ENCODE results near the gene MALRD1. TPM values are rescaled to one million over a fixed set of nuclear protein-coding genes. Genes with fewer than 3 reads are reported as not detected.
"Not testable (repeated sequence)": the region's sequence is repeated elsewhere in the genome, so short reads cannot be mapped to it uniquely, and the experiment has no call there.

The MALRD1 gene
- total and polyA plus RNA-seq, 4 donors, result 1.2 to 2.6 (median 2.0) TPM

DNA sequence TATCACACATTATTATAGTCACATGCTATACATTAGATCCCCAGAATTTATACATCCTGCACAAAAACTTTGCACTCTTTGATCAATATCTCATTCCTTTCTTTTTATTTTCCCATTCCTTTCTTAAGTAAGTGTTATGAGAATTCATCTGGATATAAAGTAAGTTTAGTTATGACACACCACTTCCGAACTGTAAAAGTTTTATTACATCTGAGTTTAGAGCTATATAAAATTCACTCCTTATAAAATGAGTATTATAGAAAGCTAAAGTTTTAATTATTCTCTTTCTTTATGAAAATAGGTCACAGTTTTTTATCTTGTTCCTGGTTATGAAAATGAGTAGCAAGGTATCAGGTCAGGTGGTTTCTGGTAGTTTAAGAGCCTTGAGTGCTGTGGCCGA lies 683.0 kb downstream of the MALRD1 start:
- no peaks in the 10 kb centered on the region for H3K4me1 ChIP-seq (ENCODE audit: control insufficient read depth in 1 of 2, insufficient read depth in 2 of 2, low read length in 2 of 2)
- no peaks in the 10 kb centered on the region for H3K9me3 ChIP-seq (ENCODE audit: control insufficient read depth, low read length)
- no peak overlapping the region for H3K27ac ChIP-seq (ENCODE audit: low read depth in 1 of 2, low read length in 2 of 2)
- 95 to 96% methylated on average over 2 of the region's 2 CpGs for WGBS, 2 donors
- no peak for ATAC-seq (ENCODE audit: low FRiP score)
- H3K36me3 ChIP-seq (ENCODE audit: control insufficient read depth in 1 of 2, insufficient read depth in 2 of 2, low read length in 1 of 2), result no peaks in the 10 kb centered on the region
- no peak for DNase-seq
- no peaks in the 10 kb centered on the region for H3K27me3 ChIP-seq (ENCODE audit: control insufficient read depth in 1 of 2, insufficient read depth in 2 of 2, low read length in 1 of 2)
- no peak overlapping the region for H3K4me3 ChIP-seq (ENCODE audit: low read length in 2 of 2)
- intact Hi-C loops (cut with DNase I), result no loop called here

DNA sequence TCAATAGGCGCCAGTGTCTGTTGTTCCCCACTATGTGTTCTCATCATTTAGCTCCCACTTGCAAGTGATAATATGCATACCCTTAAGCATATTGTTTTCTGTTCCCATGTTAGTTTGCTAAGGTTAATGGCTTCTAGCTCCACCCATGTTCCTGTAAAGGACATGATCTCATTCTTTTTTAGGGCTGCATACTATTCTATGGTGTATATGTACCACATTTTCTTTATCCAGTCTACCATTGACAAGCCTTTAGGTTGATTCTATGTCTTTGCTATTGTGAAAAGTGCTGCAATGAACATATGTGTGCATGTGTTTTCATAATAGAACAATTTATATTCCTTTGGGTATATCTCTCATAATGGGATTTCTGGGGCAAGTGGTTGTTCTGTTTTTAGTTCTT lies 689.8 kb downstream of the MALRD1 start:
- 98 to 100% methylated on average over 1 of the region's 1 CpG for WGBS, 2 donors
- Histone ChIP-seq H3K36me3 (ENCODE audit: control insufficient read depth in 1 of 2, insufficient read depth in 2 of 2, low read length in 1 of 2) (no peaks in the 10 kb centered on the region), H3K9me3 (ENCODE audit: control insufficient read depth, low read length) (no peaks in the 10 kb centered on the region), H3K27me3 (ENCODE audit: control insufficient read depth in 1 of 2, insufficient read depth in 2 of 2, low read length in 1 of 2) (no peaks in the 10 kb centered on the region), H3K4me3 (ENCODE audit: low read length in 2 of 2) (no peak overlapping the region), H3K27ac (ENCODE audit: low read depth in 1 of 2, low read length in 2 of 2) (no peak overlapping the region), H3K4me1 (ENCODE audit: control insufficient read depth in 1 of 2, insufficient read depth in 2 of 2, low read length in 2 of 2) (no peaks in the 10 kb centered on the region)
- DNase-seq (no peak), ATAC-seq (ENCODE audit: low FRiP score) (no peak)
- intact Hi-C loops (cut with DNase I), result no loop called here

DNA sequence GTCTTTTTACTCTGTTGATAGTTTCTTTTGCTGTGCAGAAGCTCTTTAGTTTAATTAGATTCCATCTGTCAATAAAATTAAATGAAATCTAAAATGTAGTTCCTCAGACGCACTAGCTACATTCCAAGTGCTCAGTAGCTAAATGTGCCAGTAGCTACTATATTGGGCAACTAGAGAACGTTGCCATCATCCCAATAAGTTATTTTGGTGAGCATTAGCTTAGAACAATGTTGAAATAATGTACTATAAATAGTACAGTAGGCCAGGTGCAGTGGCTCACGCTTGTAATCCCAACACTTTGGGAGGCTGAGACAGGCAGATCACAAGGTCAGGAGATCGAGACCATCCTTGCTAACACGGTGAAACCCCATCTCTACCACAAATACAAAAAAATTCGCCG lies 690.6 kb downstream of the MALRD1 start:
- H3K27me3 ChIP-seq (ENCODE audit: control insufficient read depth in 1 of 2, insufficient read depth in 2 of 2, low read length in 1 of 2); H3K4me3 ChIP-seq (ENCODE audit: low read length in 2 of 2); ATAC-seq (ENCODE audit: low FRiP score); H3K9me3 ChIP-seq (ENCODE audit: control insufficient read depth, low read length); DNase-seq; H3K4me1 ChIP-seq (ENCODE audit: control insufficient read depth in 1 of 2, insufficient read depth in 2 of 2, low read length in 2 of 2); H3K36me3 ChIP-seq (ENCODE audit: control insufficient read depth in 1 of 2, insufficient read depth in 2 of 2, low read length in 1 of 2); intact Hi-C loops (cut with DNase I); H3K27ac ChIP-seq (ENCODE audit: low read depth in 1 of 2, low read length in 2 of 2): not testable (repeated sequence)
- WGBS, 2 donors, result 76 to 78% methylated on average over 7 of the region's 7 CpGs

DNA sequence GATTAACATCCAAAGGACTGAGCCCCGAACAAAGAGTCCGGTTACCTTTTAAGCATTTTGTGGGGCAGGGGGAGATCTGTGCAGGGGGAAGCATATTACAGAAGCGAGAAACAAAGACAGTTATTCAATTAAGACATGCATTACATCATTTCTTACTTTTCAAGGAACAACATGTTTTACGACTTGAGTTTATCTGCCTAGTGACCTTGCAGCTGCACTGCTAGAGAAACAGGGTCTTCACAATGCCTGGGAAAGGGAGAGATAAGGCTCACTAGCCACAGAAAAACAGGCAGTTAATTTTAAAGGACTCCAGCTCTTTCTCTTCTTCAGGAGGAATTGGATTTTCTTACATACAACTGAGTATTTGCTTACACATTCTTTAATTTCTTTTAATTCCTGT lies 693.5 kb downstream of the MALRD1 start:
- DNase-seq; ATAC-seq (ENCODE audit: low FRiP score); H3K36me3 ChIP-seq (ENCODE audit: control insufficient read depth in 1 of 2, insufficient read depth in 2 of 2, low read length in 1 of 2); H3K4me1 ChIP-seq (ENCODE audit: control insufficient read depth in 1 of 2, insufficient read depth in 2 of 2, low read length in 2 of 2); H3K4me3 ChIP-seq (ENCODE audit: low read length in 2 of 2); H3K27ac ChIP-seq (ENCODE audit: low read depth in 1 of 2, low read length in 2 of 2); H3K9me3 ChIP-seq (ENCODE audit: control insufficient read depth, low read length); H3K27me3 ChIP-seq (ENCODE audit: control insufficient read depth in 1 of 2, insufficient read depth in 2 of 2, low read length in 1 of 2); intact Hi-C loops (cut with DNase I): not testable (repeated sequence)
- 66 to 75% methylated on average over 4 of the region's 4 CpGs for WGBS, 2 donors

DNA sequence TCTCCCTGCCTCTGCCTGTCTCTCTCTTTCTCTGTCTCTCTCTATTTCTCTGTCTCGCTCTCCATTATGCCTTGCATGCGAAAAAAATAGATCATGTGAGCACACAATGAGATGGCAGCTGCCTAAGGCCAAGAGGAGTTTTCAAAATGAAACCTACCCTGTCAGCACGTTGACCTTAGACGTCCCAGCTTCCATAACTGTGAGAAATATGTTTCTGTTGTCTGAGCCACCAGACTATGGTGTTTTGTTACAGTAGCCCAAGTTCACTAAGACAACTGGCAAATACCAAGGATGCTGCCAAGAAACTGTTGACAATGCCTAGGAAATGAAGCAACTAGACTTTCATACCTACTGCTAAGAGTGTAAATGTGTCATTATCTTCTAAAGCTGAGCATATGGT lies 697.1 kb downstream of the MALRD1 start:
- Histone ChIP-seq H3K9me3 (ENCODE audit: control insufficient read depth, low read length) (no peaks in the 10 kb centered on the region), H3K4me3 (ENCODE audit: low read length in 2 of 2) (no peak overlapping the region), H3K36me3 (ENCODE audit: control insufficient read depth in 1 of 2, insufficient read depth in 2 of 2, low read length in 1 of 2) (no peaks in the 10 kb centered on the region), H3K4me1 (ENCODE audit: control insufficient read depth in 1 of 2, insufficient read depth in 2 of 2, low read length in 2 of 2) (no peaks in the 10 kb centered on the region), H3K27me3 (ENCODE audit: control insufficient read depth in 1 of 2, insufficient read depth in 2 of 2, low read length in 1 of 2) (no peaks in the 10 kb centered on the region), H3K27ac (ENCODE audit: low read depth in 1 of 2, low read length in 2 of 2) (no peak overlapping the region)
- ATAC-seq (ENCODE audit: low FRiP score), result no peak
- WGBS, 2 donors, result 78 to 85% methylated on average over 4 of the region's 4 CpGs
- DNase-seq, result no peak
- intact Hi-C loops (cut with DNase I), result no loop called here

DNA sequence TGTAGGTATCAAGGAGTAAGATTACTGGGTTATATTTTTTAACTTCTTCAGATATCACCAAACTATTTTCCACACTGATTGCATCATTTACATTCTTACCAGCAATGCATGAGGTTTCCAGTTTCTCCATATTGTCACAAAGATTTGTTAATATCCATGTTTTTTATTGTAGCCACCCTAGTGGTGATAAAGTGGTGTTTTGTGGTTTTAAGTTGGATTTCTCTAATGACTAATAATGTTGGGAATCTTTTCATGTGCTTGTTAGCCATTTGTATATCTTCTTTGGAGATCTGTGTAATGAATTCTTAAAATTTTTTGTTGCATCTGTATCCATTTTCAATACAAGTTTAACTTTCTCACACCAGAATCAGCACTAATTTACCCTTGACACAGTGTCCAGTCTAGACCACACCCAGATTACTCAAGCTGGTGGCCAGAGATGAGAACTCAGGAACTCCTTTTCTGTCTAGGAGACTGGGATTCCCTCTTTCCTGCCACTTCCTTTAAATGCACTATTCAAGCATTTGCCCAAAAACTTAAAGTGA lies 700.7 kb downstream of the MALRD1 start:
- Histone ChIP-seq H3K36me3 (ENCODE audit: control insufficient read depth in 1 of 2, insufficient read depth in 2 of 2, low read length in 1 of 2) (no peaks in the 10 kb centered on the region), H3K4me1 (ENCODE audit: control insufficient read depth in 1 of 2, insufficient read depth in 2 of 2, low read length in 2 of 2) (no peaks in the 10 kb centered on the region), H3K27me3 (ENCODE audit: control insufficient read depth in 1 of 2, insufficient read depth in 2 of 2, low read length in 1 of 2) (no peaks in the 10 kb centered on the region), H3K9me3 (ENCODE audit: control insufficient read depth, low read length) (no peaks in the 10 kb centered on the region), H3K27ac (ENCODE audit: low read depth in 1 of 2, low read length in 2 of 2) (no peak overlapping the region), H3K4me3 (ENCODE audit: low read length in 2 of 2) (no peak overlapping the region)
- no peak for DNase-seq
- ATAC-seq (ENCODE audit: low FRiP score), result no peak
- intact Hi-C loops (cut with DNase I), result no loop called here

DNA sequence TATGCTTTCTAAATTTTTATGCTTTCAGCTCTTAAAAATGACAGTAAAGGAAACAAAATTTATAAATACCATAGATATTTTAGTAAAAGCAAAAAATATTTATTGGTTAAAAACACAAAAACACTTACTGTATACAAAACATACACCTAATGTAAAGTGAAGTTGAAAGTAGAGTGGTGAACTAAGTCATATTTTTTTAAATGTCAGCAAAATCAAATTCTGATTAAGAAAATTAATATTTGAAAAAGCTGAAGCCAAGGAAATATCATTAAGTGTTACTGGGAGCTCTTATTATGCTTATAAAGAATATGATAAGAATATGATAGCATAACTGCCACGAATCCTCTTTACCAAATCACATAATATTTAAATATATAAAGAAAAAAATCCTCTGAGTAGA lies 702.4 kb downstream of the MALRD1 start:
- Histone ChIP-seq H3K9me3 (ENCODE audit: control insufficient read depth, low read length) (no peaks in the 10 kb centered on the region), H3K27me3 (ENCODE audit: control insufficient read depth in 1 of 2, insufficient read depth in 2 of 2, low read length in 1 of 2) (no peaks in the 10 kb centered on the region), H3K4me3 (ENCODE audit: low read length in 2 of 2) (no peak overlapping the region), H3K4me1 (ENCODE audit: control insufficient read depth in 1 of 2, insufficient read depth in 2 of 2, low read length in 2 of 2) (no peaks in the 10 kb centered on the region), H3K36me3 (ENCODE audit: control insufficient read depth in 1 of 2, insufficient read depth in 2 of 2, low read length in 1 of 2) (no peaks in the 10 kb centered on the region), H3K27ac (ENCODE audit: low read depth in 1 of 2, low read length in 2 of 2) (no peak overlapping the region)
- intact Hi-C loops (cut with DNase I), result no loop called here
- 91 to 100% methylated on average over 1 of the region's 1 CpG for WGBS, 2 donors
- no peak for ATAC-seq (ENCODE audit: low FRiP score)
- DNase-seq, result no peak

DNA sequence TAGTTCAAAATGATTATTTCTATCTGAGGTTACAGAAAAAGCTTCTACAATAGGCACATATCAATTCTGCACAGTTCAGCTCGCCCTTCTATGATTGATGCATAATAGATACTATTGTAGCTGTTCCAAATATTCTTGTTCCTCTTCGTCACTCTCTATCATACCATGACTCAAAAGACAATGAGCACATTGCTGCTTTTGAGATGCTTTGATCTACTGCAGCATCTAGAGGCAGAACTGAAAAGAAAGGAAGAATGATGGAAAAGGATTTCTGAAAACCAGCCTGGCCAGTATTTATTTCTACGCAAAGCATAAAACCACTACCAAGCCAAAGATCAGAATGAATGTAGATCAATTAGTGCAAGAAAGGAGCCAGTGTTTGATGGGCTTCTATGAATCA lies 708.3 kb downstream of the MALRD1 start:
- H3K36me3 ChIP-seq (ENCODE audit: control insufficient read depth in 1 of 2, insufficient read depth in 2 of 2, low read length in 1 of 2), result no peaks in the 10 kb centered on the region
- no peaks in the 10 kb centered on the region for H3K4me1 ChIP-seq (ENCODE audit: control insufficient read depth in 1 of 2, insufficient read depth in 2 of 2, low read length in 2 of 2)
- H3K9me3 ChIP-seq (ENCODE audit: control insufficient read depth, low read length), result no peaks in the 10 kb centered on the region
- intact Hi-C loops (cut with DNase I), result no loop called here
- no peaks in the 10 kb centered on the region for H3K27me3 ChIP-seq (ENCODE audit: control insufficient read depth in 1 of 2, insufficient read depth in 2 of 2, low read length in 1 of 2)
- 86 to 87% methylated on average over 3 of the region's 3 CpGs for WGBS, 2 donors
- ATAC-seq (ENCODE audit: low FRiP score), result no peak
- no peak overlapping the region for H3K4me3 ChIP-seq (ENCODE audit: low read length in 2 of 2)
- no peak for DNase-seq
- no peak overlapping the region for H3K27ac ChIP-seq (ENCODE audit: low read depth in 1 of 2, low read length in 2 of 2)

DNA sequence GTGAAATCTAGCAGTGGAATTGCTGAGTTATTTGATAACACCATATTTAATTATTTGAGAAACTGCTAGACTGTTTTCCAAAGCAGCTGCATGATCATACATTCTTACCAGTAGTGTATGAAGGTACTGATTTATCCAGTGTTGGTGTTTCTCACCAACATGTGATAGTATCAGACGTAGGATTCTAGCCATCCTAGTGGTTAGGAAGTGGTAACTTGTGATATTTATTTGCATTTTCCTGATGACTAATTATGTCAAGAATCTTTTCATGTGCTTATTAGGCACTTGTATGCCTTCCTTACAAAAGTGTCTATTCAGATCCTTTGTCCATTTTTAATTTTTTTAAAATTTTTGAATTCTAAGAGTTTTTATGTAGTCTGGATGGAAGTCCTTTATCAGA lies 713.4 kb downstream of the MALRD1 start:
- Histone ChIP-seq H3K27me3 (ENCODE audit: control insufficient read depth in 1 of 2, insufficient read depth in 2 of 2, low read length in 1 of 2) (no peaks in the 10 kb centered on the region), H3K4me1 (ENCODE audit: control insufficient read depth in 1 of 2, insufficient read depth in 2 of 2, low read length in 2 of 2) (no peaks in the 10 kb centered on the region), H3K27ac (ENCODE audit: low read depth in 1 of 2, low read length in 2 of 2) (no peak overlapping the region), H3K4me3 (ENCODE audit: low read length in 2 of 2) (no peak overlapping the region), H3K9me3 (ENCODE audit: control insufficient read depth, low read length) (no peaks in the 10 kb centered on the region), H3K36me3 (ENCODE audit: control insufficient read depth in 1 of 2, insufficient read depth in 2 of 2, low read length in 1 of 2) (no peaks in the 10 kb centered on the region)
- 92 to 93% methylated on average over 1 of the region's 1 CpG for WGBS, 2 donors
- intact Hi-C loops (cut with DNase I), result no loop called here
- ATAC-seq (ENCODE audit: low FRiP score) (no peak), DNase-seq (no peak)
